ENCODE data around the gene SV2B.

Gene SV2B

DNA sequence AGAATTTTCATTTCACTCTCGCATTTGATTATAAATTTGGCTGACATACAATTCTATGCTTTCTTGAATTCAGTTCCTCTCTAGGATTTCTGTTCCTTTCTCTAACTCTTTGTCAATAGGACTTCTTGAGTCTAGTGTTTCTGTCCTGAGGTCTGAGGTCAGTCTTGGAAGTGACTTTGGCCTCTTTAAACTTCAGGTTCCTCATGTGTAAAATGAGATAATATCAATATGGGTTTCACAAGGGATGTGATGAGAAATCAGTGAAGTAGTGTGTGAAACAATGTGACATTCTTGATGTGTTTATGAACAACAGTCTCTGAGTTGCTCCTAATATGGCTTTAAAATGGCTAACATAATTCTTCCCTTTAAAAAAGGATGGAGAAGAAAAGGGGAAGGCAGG is 92.2 kb downstream of the SV2B start:
- no peak overlapping the region for H3K4me3 ChIP-seq (ENCODE audit: low read depth, low read length)
- TF ChIP-seq, protein P1, sequence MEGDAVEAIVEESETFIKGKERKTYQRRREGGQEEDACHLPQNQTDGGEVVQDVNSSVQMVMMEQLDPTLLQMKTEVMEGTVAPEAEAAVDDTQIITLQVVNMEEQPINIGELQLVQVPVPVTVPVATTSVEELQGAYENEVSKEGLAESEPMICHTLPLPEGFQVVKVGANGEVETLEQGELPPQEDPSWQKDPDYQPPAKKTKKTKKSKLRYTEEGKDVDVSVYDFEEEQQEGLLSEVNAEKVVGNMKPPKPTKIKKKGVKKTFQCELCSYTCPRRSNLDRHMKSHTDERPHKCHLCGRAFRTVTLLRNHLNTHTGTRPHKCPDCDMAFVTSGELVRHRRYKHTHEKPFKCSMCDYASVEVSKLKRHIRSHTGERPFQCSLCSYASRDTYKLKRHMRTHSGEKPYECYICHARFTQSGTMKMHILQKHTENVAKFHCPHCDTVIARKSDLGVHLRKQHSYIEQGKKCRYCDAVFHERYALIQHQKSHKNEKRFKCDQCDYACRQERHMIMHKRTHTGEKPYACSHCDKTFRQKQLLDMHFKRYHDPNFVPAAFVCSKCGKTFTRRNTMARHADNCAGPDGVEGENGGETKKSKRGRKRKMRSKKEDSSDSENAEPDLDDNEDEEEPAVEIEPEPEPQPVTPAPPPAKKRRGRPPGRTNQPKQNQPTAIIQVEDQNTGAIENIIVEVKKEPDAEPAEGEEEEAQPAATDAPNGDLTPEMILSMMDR (IDR thresholded peaks at IDR 0.05; ENCODE audit: low read depth, low read length) = no peak

DNA sequence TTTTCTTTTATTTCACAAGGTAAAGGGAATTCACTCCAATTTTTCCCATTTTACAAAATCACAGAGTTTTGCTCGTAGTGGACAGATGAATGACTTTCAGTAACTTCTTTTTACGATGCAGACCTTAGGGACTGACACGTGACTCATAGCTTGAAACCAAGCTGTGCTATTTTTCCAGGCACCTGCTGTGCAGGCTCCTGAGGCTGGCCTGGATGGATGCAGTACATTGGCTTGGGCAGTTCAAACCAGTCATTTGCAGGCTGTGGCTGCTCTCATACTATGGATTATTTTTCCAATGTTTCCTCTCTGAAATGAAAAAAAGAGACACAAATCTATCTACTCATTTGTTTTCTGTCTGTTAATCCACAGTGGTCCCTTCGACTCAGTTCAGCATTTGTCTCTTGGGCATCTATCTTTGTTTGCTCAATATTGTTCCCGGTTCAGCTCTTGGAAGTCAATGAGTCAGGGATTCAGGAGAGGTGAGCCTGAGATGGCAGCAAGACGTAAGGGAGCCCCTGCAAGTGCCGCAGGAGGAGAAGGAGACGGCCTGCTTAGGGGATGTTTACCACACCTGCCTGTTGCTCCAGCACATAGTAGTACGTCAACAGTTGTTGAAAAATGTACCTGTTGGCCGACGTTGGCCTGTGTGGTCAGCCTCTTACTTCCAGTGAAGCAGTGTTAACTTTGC is 92.8 kb downstream of the SV2B start:
- TF ChIP-seq, protein P1 (IDR thresholded peaks at IDR 0.05; ENCODE audit: low read depth, low read length) = no peak
- no peak overlapping the region for H3K4me3 ChIP-seq (ENCODE audit: low read depth, low read length)

DNA sequence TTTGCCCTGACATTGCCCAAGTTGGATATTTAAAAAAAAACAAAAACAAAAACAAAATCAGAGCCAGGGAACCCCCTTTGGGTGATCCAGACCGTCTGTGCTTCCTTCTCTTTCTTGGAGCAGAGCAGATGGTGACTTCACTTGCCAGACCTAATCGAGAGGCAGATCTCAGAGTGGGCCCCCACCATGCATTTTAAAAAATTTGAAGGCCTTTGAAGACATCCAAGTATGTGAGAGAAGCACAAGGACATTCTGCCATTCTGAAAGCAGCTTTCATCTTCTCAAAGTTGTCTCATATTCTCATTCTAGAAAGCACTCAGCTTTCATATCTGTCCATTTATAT is 93.3 kb downstream of the SV2B start:
- H3K4me3 ChIP-seq (ENCODE audit: low read depth, low read length) = no peak overlapping the region
- TF ChIP-seq, protein P1 (IDR thresholded peaks at IDR 0.05; ENCODE audit: low read depth, low read length) = no peak

DNA sequence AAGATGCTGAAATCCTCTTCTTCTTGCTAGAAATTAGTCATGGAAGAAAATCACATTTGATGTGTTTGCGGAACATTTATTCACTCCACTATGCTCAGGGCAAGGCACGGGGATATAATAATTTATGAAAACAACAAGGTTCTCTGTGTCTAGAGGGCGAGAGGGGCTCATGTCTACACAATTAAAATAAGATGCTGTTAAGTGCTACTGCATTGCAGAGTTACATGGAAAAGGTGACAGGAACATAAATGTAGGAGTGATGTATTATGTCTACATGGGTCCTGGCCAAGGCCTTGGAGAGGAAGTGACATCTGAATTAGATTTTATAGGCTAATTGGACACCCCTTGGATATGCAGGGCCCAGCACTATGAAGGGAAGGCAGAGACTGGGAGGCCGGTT is 96.1 kb downstream of the SV2B start:
- H3K4me3 ChIP-seq (ENCODE audit: low read depth, low read length) = no peak overlapping the region
- TF ChIP-seq, protein P1 (IDR thresholded peaks at IDR 0.05; ENCODE audit: low read depth, low read length) = no peak

DNA sequence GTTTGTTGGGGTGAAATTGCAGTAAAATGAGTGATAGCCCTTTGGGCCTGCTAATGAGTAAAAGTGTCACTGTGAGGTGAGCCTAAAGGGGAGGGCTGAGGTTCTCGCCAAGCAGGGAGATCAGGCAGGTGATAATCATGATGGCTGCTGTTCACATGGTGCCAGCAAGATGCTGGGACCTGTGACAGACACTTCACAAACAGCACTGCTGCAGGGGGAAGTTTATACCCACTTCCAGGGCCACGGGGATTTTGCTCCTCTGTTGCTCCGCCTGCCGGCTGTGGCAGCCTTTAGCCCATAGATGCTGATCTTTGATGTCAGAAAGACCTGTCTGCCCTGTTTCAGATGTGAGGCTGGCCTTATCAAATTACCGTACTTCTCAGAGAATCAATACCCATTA is 96.7 kb downstream of the SV2B start:
- TF ChIP-seq, protein P1 (IDR thresholded peaks at IDR 0.05; ENCODE audit: low read depth, low read length) = no peak

DNA sequence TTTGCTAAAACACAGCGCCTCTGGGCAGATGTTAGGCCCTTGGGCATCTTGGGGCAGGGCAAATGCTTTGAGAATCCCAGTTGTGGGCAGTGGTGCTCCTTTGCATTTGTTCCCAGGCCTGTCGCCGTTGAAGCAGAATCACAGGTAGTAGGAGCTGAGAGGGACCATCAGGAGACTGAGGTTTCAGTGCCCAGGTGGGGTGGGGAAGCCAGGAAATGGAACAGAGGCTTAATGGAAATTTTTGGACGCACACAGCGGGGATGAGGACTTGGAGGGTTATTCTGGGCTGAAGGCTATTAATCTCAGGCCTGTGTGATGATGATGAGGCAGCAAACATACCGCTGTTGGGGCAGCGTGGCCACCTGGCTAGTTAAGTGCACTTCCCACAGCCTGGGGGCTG is 99.5 kb downstream of the SV2B start:
- TF ChIP-seq, protein P1 (IDR thresholded peaks at IDR 0.05; ENCODE audit: low read depth, low read length) = no peak

More for the DNA sequence above, 96.7 kb downstream of the SV2B start:
- no peak overlapping the region for H3K4me3 ChIP-seq (ENCODE audit: low read depth, low read length)

DNA sequence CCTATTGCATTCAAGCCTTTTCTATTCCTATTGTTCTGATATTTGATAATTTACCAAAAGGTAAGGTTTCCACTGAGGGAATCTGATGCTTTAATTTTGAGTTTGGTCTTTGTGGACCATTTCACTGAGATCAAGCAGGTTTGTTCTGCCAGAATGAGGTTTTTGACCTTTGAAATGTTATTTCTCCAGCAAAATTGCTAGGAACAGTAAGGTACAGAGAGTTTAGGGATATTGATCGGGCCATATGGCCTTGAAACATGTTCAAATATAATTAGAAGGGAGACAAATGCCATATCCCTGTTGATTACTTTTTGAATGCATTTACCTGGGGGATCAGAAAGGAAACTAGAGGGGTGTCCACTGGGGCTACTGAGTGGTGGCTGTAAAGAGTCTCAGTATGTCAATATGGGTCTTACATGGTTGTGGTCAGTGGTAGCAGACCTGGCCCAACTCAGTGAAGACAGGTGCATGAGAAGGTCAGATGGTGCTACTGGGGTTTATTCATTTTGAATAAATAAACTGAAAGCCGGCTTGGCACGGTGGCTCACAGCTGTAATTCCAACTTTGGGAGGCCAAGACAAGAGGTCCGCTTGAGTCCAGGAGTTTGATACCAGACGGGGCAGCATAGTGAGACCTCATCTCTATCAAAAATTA is 100.2 kb downstream of the SV2B start:
- TF ChIP-seq, protein P1 (IDR thresholded peaks at IDR 0.05; ENCODE audit: low read depth, low read length) = no peak
- H3K4me3 ChIP-seq (ENCODE audit: low read depth, low read length) = no peak overlapping the region

More for the DNA sequence above, 99.5 kb downstream of the SV2B start:
- no peak overlapping the region for H3K4me3 ChIP-seq (ENCODE audit: low read depth, low read length)

All from WI38 (cell line).